ENCODE results near the gene FUT6. TPM values are rescaled to one million over a fixed set of nuclear protein-coding genes. Genes with fewer than 3 reads are reported as not detected.

The FUT6 gene
- total RNA-seq, 1 donor from 2014 or later, result not detected

DNA sequence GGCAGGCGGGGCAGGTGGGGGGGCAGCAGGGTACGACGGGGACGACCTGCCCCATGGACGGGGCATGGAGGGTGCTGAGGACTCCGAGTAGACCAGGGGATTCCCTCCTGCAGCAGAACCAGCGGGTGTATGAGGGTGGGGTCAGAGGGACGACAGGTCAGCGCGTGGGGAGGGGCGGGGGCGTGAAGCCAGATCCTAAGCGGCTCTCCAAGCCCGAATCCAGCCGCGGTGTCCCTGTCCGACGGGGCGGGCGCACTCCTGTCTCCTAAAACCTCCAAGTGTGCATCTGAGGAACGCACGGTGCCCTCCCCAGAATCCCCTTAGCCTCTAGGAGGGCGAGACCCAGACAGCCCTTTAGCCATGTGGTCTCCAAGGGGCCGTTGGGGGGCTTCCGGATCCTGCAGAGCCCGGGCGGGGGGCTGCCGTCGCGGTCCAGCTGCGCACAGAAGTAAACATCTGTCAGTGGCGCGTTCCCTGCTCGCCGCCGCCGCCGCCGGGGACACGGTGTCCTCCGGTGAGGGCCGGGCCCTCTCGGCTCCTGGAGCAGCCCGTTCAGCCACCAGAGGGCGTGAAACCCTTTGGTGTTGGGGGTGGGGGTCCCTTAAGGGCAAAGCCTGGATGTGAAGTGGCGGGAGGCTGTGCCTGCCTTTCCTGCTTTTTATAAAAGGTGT, 33.9 kb downstream of the FUT6 start:
- intact Hi-C loops (cut with micrococcal nuclease), result loop anchor here (2.0 kb wide), 1 partner anchor 217 kb away; no protein-coding TSS in a partner anchor

GRCh38 chr19:5804516-5805461, 34.7 kb downstream of the FUT6 start, which contains the start of gene NRTN:
TSS of gene NRTN (plus strand) at chr19:5805067. CDS start at chr19:5824166, 19,099 bp downstream.
- intact Hi-C loops (cut with micrococcal nuclease), result loop anchor here (1.0 to 2.0 kb wide), 4 partner anchors 24 to 218 kb away; partner anchors contain the start of gene VMAC

GRCh38 chr19:5803752-5804515, 35.6 kb downstream of the FUT6 start:
- intact Hi-C loops (cut with micrococcal nuclease), result loop anchor here (1.0 to 2.0 kb wide), 4 partner anchors 24 to 219 kb away; partner anchors contain the start of gene VMAC

DNA sequence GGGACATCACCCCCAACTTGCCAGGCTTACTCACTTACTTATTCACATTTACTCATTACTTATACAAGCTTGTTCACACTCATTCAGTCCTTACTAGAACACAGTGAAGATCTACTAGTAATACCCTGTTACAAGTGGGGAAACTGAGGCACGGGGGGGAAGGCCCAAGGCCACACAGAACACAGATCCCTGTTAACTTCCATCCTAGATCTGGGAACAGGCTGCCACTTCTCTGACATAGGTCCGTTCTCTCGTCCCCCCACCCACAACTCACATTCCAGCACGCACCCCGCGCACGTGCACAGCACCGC, 36.1 kb downstream of the FUT6 start:
- intact Hi-C loops (cut with micrococcal nuclease), result no loop called here

- intact Hi-C loops (cut with micrococcal nuclease), result no loop called here
Observed at GRCh38 chr19:5801796-5802619, 37.5 kb downstream of the FUT6 start.

- intact Hi-C loops (cut with micrococcal nuclease), result no loop called here
Observed at GRCh38 chr19:5800361-5801270, 38.9 kb downstream of the FUT6 start.

DNA sequence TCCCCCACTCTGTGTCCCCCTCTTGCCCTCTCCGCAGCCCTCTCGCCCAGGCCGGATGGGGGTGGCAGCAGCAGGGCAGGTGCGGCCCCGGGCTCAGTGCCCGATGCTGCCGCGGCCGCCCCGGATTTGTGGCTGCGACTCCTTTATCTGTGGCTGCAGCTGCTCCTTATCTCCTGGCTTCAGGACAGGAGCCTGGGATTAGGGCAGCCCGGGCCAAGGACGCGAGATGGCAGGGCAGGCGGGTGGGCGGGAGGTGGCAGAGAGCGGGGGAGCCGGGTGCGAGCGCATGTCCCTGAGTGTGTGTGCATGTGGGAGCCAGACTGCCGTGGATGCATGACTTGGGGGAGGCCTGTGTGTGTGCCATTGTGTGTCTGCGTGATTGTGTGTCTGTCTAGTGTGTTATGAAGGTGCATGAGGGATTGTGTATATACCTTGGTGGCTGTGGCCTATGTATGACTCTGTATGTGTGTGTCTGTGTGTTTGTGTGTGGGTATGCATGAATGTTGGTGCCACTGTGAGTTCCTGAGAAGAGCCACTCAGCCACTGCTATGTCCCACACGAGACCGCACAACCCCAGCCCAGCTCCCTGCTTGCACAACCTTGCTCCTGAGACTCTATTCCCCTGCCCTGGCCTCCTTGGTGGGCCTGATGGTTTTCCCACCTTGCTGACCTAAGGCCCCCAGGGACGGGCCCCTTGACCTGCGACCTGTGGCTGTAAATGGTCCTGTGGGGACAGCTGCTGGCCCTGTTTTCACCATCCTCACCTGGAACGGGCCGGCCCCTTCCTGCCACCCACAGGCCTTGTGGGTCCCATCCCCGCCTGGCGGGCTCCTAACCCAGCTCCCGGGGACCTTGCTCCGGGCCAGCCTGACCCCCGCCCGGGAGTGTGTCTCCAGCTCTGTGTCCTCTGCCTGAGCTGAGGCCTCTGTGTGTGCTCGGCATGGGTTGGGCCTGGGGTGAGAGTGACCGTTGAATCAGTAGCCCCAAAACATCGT, 40.0 kb downstream of the FUT6 start:
- intact Hi-C loops (cut with micrococcal nuclease), result no loop called here

GRCh38 chr19:5798244-5798643, 41.3 kb downstream of the FUT6 start:
- intact Hi-C loops (cut with micrococcal nuclease), result no loop called here

DNA sequence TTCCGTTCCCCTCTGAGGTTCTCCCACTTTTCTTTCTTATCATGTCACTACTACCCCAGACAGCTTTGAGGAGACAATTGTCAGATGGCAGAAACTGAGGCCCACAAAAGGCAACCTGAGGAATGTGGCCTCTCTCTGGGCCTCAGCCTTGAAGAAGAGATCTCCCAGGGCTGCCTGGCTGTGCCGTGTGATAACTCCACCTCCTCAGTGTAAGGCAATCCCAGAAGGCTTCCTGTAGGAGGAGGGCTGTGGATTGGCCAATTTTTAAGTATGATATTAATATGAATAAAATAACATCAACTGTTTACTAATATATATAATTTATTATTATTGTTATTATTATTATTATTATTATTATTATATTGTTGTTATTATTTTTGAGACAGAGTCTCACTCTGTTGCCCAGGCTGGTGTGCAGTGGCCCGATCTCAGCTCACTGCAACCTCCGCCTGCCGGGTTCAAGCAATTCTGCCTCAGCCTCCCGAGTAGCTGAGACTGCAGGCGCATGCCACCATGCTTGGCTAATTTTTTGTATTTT, 44.1 kb downstream of the FUT6 start:
- intact Hi-C loops (cut with micrococcal nuclease), result no loop called here

DNA sequence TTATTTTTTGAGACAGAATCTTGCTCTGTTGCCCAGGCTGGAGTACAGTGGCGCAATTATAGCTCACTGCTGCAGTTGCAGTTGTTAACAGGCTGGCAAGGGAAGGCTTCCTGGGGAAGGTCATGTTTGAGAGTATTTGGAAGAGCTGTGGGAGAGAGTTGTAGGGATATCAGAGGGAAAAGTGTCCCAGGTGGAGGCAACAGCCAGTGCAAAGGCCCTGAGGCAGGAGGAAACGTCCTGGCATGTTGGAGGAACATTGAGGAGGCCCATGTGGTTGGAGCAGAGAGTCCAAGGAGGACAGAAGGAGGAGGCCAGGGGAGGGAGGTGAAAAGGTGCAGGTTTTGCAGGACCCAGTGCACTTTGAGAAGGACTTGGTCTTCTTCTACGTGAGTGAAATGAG, 46.3 kb downstream of the FUT6 start:
- intact Hi-C loops (cut with micrococcal nuclease), result no loop called here

DNA sequence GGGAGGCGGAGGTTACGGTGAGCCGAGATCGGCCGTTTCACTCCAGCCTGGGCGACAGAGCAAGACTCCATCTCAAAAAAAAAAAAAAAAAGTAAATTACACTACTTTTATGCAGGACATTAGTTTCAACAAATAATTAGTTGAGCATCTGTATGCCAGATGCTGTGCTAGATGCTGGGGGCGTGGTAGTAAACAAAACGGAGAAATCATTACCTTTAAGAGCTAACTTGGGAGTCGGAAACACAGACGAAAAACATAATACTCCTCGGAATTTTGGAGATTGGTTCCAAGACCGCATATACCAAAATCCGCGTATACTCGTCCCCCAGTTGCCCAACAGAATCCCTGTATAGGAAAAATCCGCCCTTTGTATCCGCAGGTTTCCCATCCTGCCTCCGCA, 47.3 kb downstream of the FUT6 start:
- intact Hi-C loops (cut with micrococcal nuclease), result no loop called here

GRCh38 chr19:5790559-5791520, 48.7 kb downstream of the FUT6 start, which contains the start of gene DUS3L:
TSS of gene DUS3L (minus strand) at chr19:5791163. CDS start at chr19:5791141, 22 bp downstream.
- intact Hi-C loops (cut with micrococcal nuclease), result loop anchor here (1.0 to 2.0 kb wide), 6 partner anchors 37 to 188 kb away; partner anchors contain the start of genes CATSPERD, LONP1, MICOS13 and RANBP3

DNA sequence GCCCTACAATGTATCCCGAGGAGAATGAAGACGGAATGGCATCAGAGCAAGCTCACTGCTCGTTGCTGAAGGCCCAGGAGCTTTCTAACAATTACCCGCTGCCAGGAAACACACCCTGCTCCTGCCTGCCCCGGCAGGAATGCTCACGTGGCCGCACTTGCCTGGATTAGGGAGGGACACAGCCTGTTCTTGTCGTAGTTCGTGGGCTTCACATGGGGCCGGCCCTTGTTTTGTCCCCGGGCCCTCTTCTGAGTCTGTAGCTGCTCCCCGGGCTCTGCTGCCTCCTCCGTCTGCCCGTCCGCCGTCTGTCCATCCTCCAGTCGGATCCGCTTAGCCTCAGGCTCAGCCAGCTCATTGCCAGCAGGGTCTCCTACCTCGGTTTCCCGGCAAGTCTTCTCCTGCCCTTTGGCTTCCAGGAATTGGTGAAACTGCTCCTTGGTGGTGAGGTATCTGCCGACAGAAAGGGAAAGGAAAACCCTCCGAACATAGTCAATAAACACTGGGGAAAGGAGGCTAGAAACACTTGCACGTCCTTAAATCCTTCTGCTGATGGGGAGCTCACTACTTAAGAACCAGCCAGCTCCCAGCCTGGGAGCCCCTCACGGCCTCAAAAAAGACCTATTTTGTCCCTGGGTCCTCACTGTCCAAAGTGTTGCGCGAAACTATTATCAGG, 49.5 kb downstream of the FUT6 start:
- intact Hi-C loops (cut with micrococcal nuclease), result loop anchor here (1.0 to 2.0 kb wide), 6 partner anchors 38 to 189 kb away; partner anchors contain the start of genes CATSPERD, LONP1, MICOS13 and RANBP3

- intact Hi-C loops (cut with micrococcal nuclease), result no loop called here
Observed at GRCh38 chr19:5789351-5789761, 50.1 kb downstream of the FUT6 start.

GRCh38 chr19:5788422-5788821, 51.1 kb downstream of the FUT6 start:
- intact Hi-C loops (cut with micrococcal nuclease), result no loop called here

Measured in T-helper 2 cell treated with Interferon-gamma antibody and Interleukin-4, amounts not matched to agents 100 ng/mL and 5 ng/mL, for 36 hours (primary cell).